Ammon's horn (tissue), 1 donor: Measurements from ENCODE around the gene AXL.
A peak's percentile ranks its signal among the peaks of the same experiment; 100 is the strongest.

Experiments used
- DNase-seq: peaks from one replicate; pipeline ENCODE4 v3.0.0-alpha.2; 2016; ENCODE audit warnings: low spot score

Gene AXL

GRCh38 chr19:41308450-41309179 lies 89.6 kb downstream of the AXL start:
- peak; percentile 91 for DNase-seq

- peak; percentile 21 for DNase-seq
Observed at GRCh38 chr19:41309180-41310032, 90.4 kb downstream of the AXL start.

GRCh38 chr19:41310033-41310831 lies 91.2 kb downstream of the AXL start, which contains the start of gene CCDC97:
CCDC97 (plus strand) TSS chr19:41310172; CDS start chr19:41310311, 139 bp downstream.
- peak; percentile 91 for DNase-seq

- DNase-seq, result no peak
Observed at GRCh38 chr19:41311072-41311471, 92.0 kb downstream of the AXL start.
